OCI-LY3 (cell line): ENCODE results near the gene ZNF445.
"Not testable (repeated sequence)": the region's sequence is repeated elsewhere in the genome, so short reads cannot be mapped to it uniquely, and the experiment has no call there.

Experiments used
- H2AFZ ChIP-seq: fragments of 200-600, 300-600 bp; shearing (Covaris generic); 2 replicates; pipeline ENCODE4 v1.6.0; 2014; ENCODE audit warnings: antibody characterized with exemption, low read depth, low read length
- H3K27ac ChIP-seq: fragments of 200-600, 300-600 bp; sonication (generic); 2 replicates; pipeline ENCODE4 v1.5.1; 2014; ENCODE audit warnings: mild to moderate bottlenecking, low read length, moderate library complexity, mixed read lengths
- H3K27me3 ChIP-seq: fragments of 200-600, 300-600 bp; sonication (generic); 2 replicates; pipeline ENCODE4 v1.6.1; 2014; ENCODE audit warnings: low read depth, low read length, mixed read lengths
- H3K36me3 ChIP-seq: fragments of 200-600, 300-600 bp; sonication (generic); replicated peaks from 2 replicates; pipeline ENCODE3; 2014; ENCODE audit warnings: low read depth, low read length, mixed read lengths
- H3K4me1 ChIP-seq: fragments of 300-600, 200-600 bp; sonication (generic); 2 replicates; pipeline ENCODE4 v1.6.1; 2014; ENCODE audit warnings: low read length, mixed read lengths
- H3K4me2 ChIP-seq: fragments of 200-600, 300-600 bp; sonication (generic); 2 replicates; pipeline ENCODE4 v1.6.1; 2014; ENCODE audit warnings: low read length, mixed read lengths
- H3K4me3 ChIP-seq: fragments of 300-600, 200-600 bp; sonication (generic); 2 replicates; pipeline ENCODE4 v1.5.1; 2014; ENCODE audit warnings: antibody characterized with exemption, mild to moderate bottlenecking, low read length, moderate library complexity
- H3K79me2 ChIP-seq: fragments of 300-600, 200-600 bp; shearing (Covaris generic); 2 replicates; pipeline ENCODE4 v1.6.1; 2014; ENCODE audit warnings: mild to moderate bottlenecking, low read length, mixed read lengths
- H3K9ac ChIP-seq: fragments of 300-600, 200-600 bp; shearing (Covaris generic); 2 replicates; pipeline ENCODE4 v1.6.0; 2014; ENCODE audit warnings: mild to moderate bottlenecking, low read length, moderate library complexity
- H3K9me3 ChIP-seq: fragments of 200-600, 300-600 bp; shearing (Covaris generic); 2 replicates; pipeline ENCODE4 v1.6.1; 2014; ENCODE audit warnings: low read length, mixed read lengths; ENCODE audit not compliant: insufficient read depth
- H4K20me1 ChIP-seq: fragments of 200-600, 300-600 bp; sonication (generic); 2 replicates; pipeline ENCODE4 v1.6.1; 2016; ENCODE audit warnings: low read length, mixed read lengths; ENCODE audit not compliant: insufficient read depth
- EZH2phosphoT487 ChIP-seq: fragments of 200-600 bp; shearing (Covaris generic); IDR thresholded peaks from 2 replicates; pipeline ENCODE4 v1.6.1; 2018; ENCODE audit warnings: antibody characterized with exemption, mixed run types, low read depth
- TF ChIP-seq, protein P1 (sequence below): fragments of 200-600, 300-600 bp; sonication (generic); IDR thresholded peaks from 2 replicates; pipeline ENCODE4 v1.5.1; 2014; ENCODE audit warnings: antibody characterized with exemption, low read length, low read depth

The ZNF445 gene

DNA sequence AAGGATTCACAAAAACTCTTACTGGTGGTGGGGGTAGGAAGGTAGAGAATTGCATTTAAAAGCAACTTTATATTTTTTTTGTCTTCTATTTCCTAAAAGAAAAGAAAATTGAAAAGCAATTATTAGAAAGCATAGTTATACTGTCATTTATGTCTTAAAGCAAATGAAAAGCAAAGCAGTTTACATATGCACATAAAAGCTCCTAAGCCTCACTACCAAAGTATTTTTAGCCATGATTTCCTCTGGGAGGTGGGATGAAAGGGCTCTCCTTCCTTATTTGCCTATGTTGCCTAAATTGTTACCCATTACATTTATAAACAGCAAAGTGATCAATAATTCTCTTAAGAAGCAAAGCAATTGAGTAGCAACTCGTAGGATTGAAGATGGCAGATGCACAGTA lies 7.0 kb downstream of the ZNF445 start:
- peaks cover 51% of the 10 kb centered on the region for H3K79me2 ChIP-seq
- H3K36me3 ChIP-seq, result peaks cover 14% of the 10 kb centered on the region
- H3K9me3 ChIP-seq, result no peaks in the 10 kb centered on the region
- no peak overlapping the region for H3K4me2 ChIP-seq
- peaks cover 22% of the 10 kb centered on the region for H4K20me1 ChIP-seq
- no peak overlapping the region for H3K9ac ChIP-seq
- H3K27ac ChIP-seq, result no peak overlapping the region
- H3K27me3 ChIP-seq, result no peaks in the 10 kb centered on the region
- no peak overlapping the region for H2AFZ ChIP-seq
- TF ChIP-seq EZH2phosphoT487, result no peak
- TF ChIP-seq, protein P1, sequence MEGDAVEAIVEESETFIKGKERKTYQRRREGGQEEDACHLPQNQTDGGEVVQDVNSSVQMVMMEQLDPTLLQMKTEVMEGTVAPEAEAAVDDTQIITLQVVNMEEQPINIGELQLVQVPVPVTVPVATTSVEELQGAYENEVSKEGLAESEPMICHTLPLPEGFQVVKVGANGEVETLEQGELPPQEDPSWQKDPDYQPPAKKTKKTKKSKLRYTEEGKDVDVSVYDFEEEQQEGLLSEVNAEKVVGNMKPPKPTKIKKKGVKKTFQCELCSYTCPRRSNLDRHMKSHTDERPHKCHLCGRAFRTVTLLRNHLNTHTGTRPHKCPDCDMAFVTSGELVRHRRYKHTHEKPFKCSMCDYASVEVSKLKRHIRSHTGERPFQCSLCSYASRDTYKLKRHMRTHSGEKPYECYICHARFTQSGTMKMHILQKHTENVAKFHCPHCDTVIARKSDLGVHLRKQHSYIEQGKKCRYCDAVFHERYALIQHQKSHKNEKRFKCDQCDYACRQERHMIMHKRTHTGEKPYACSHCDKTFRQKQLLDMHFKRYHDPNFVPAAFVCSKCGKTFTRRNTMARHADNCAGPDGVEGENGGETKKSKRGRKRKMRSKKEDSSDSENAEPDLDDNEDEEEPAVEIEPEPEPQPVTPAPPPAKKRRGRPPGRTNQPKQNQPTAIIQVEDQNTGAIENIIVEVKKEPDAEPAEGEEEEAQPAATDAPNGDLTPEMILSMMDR, result no peak
- no peak overlapping the region for H3K4me3 ChIP-seq
- H3K4me1 ChIP-seq, result no peaks in the 10 kb centered on the region

DNA sequence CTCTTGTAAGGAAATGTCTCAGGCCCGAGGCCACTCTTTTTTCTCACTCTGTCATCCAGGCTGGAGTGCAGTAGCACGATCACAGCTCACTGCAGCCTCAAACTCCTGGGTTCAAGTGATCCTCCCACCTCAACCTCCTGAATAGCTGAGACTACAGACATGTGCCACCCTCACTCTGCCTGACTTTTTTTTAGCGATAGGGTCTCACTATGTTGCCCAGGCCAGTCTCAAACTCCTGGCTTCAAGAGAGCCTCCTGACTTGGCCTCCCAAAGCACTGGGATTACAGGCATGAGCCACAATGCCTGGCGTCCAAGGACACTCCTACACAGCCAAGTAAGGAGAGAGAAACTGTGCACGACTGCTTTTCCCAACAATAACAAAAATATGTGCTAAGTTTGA lies 7.6 kb downstream of the ZNF445 start:
- TF ChIP-seq, protein P1, result no peak
- TF ChIP-seq EZH2phosphoT487, result no peak
- Histone ChIP-seq H3K36me3 (peaks cover 14% of the 10 kb centered on the region), H2AFZ (no peak overlapping the region), H4K20me1 (peaks cover 22% of the 10 kb centered on the region), H3K79me2 (peaks cover 46% of the 10 kb centered on the region), H3K9me3 (no peaks in the 10 kb centered on the region), H3K4me3 (no peak overlapping the region), H3K27me3 (no peaks in the 10 kb centered on the region), H3K27ac (no peak overlapping the region), H3K4me2 (no peak overlapping the region), H3K4me1 (no peaks in the 10 kb centered on the region), H3K9ac (no peak overlapping the region)

DNA sequence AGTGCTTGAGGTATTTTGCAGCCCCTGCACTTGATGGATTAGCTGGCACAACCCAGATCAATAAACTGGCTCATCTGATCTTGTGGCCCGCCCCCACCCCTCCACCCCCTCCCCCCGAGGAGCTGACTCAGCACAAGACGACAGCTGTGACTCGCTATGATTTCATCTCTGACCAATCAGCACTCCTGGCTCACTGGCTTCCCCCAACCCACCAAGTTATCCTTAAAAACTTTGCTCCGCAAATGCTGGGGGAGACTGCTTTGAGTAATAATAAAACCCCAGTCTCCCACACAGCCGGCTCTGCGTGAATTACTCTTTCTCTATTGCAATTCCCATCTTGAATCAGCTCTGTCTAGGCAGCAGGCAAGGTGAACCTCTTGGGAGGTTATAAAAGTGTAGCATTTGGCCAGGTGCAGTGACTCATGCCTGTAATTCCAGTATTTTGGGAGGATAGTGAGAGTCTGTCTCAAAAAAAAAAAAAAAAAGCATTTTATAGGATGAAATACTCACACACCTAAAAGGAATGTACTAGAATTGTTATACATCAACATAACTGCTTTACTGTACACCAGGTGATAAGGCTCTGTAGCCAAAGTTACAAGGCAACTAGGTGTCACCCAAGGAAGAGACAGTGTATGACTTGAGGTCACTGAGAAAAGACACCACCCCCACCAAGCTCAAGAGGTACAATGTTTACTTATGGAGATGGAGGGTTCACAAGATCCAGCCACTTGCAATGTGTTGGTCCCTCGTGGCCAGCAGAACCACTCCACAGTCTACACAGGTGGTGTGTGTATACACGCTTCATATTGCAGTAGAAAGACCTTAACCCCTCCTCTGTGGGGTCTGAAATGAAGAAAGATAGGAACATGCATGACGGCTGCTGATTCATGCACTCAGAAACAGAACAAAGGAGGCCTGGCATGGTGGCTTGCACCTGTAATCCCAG lies 8.6 kb downstream of the ZNF445 start:
- peaks cover 14% of the 10 kb centered on the region for H3K36me3 ChIP-seq
- H3K4me3 ChIP-seq, result no peak overlapping the region
- H3K9me3 ChIP-seq, result no peaks in the 10 kb centered on the region
- peaks cover 20% of the 10 kb centered on the region for H4K20me1 ChIP-seq
- H3K27me3 ChIP-seq, result no peaks in the 10 kb centered on the region
- no peak overlapping the region for H3K4me2 ChIP-seq
- no peak for TF ChIP-seq EZH2phosphoT487
- TF ChIP-seq, protein P1, result no peak
- H3K27ac ChIP-seq, result no peak overlapping the region
- peaks cover 35% of the 10 kb centered on the region for H3K79me2 ChIP-seq
- H3K4me1 ChIP-seq, result no peaks in the 10 kb centered on the region
- H3K9ac ChIP-seq, result no peak overlapping the region
- no peak overlapping the region for H2AFZ ChIP-seq

DNA sequence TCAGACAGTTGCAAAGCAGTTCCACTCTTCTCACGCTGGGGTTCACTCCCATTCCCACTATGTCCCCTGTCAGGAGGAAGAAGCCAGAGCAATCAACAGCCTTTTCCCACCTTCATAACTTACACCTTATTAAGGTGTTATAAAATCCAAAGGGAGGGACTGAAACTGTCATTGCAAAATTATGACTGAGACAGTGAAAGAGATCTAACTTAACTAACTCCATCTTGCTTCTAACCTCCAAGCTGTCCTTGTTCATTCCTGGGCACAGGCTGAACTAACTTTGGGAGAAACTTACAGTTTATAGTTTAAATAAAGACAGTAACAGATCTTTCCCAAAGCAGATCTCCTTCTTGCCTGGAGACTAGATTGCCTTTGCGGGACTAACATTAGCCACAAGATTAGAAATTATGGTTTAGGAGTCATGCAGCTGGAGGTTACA lies 9.4 kb downstream of the ZNF445 start:
- H3K79me2 ChIP-seq, result peaks cover 31% of the 10 kb centered on the region
- peaks cover 18% of the 10 kb centered on the region for H4K20me1 ChIP-seq
- not testable (repeated sequence) for H3K4me1 ChIP-seq

More for the DNA sequence above, 9.4 kb downstream of the ZNF445 start:
- H3K9ac ChIP-seq, H3K4me3 ChIP-seq, H3K27ac ChIP-seq, H3K27me3 ChIP-seq, H2AFZ ChIP-seq, H3K9me3 ChIP-seq, H3K4me2 ChIP-seq: not testable (repeated sequence)
- peaks cover 14% of the 10 kb centered on the region for H3K36me3 ChIP-seq
